Endothelial cell of umbilical vein (primary cell): ENCODE data around the gene KCNIP3. TPM values are rescaled to one million over a fixed set of nuclear protein-coding genes. Genes with fewer than 3 reads are reported as not detected.

ENCODE experiments used
- BruUV-seq: library from RNA; stranded (reverse); fragments of 400-500 nt; replicated peaks from 2 replicates; lab custom pipeline; 2021; lab: Mats Ljungman, UMichigan
- CTCF ChIA-PET: fragments of 300-600, 350-600 bp; sonication (Branson Sonifier 250); formaldehyde crosslinking; loops from one replicate; lab custom pipeline; 2021; ENCODE audit warnings: antibody characterized with exemption, inconsistent platforms; lab: Charles Lee
- POLR2A ChIA-PET: fragments of 300-600, 350-600 bp; sonication (Branson Sonifier 250); formaldehyde crosslinking; loops from one replicate; lab custom pipeline; 2021; ENCODE audit warnings: antibody characterized with exemption, inconsistent platforms; lab: Charles Lee
- DNase-seq: peaks from one replicate; pipeline ENCODE4 v3.0.0-alpha.2; 2011; ENCODE audit warnings: low read depth, low spot score
- FAIRE-seq: peaks from 2 replicates; lab custom pipeline; 2011; peaks lifted over from hg19 to GRCh38; lab: Jason Lieb, UNC
- H2AFZ ChIP-seq: 2 replicates; pipeline ENCODE4 v1.6.0; 2012; ENCODE audit warnings: low read depth, low read length, control low read depth, inconsistent platforms
- H3K27ac ChIP-seq: 2 replicates; pipeline ENCODE4 v1.5.1; 2011; ENCODE audit warnings: low read depth, mild to moderate bottlenecking, control low read depth, low read length, moderate library complexity; ENCODE audit not compliant: insufficient read depth
- H3K27me3 ChIP-seq, 2 experiments: 2 replicates each; pipeline versions ENCODE4 v1.6.0 to v1.6.1; 2011; ENCODE audit warnings: low read length in 2 of 2, mixed read lengths in 1 of 2; ENCODE audit not compliant: control insufficient read depth in 2 of 2, insufficient read depth in 2 of 2
- H3K36me3 ChIP-seq, 2 experiments: 2 replicates in 1 of 2; 3 replicates in 1 of 2; pipeline ENCODE4 v1.5.1; 2011; ENCODE audit warnings: low read length in 2 of 2, mild to moderate bottlenecking in 1 of 2, moderate library complexity in 1 of 2; ENCODE audit not compliant: control insufficient read depth in 2 of 2, insufficient read depth in 2 of 2; ENCODE audit errors: extremely low read depth in 1 of 2
- H3K4me1 ChIP-seq: 3 replicates; pipeline ENCODE4 v1.5.1; 2011; ENCODE audit warnings: mild to moderate bottlenecking, low read length; ENCODE audit not compliant: control insufficient read depth, insufficient read depth; ENCODE audit errors: extremely low read depth
- H3K4me2 ChIP-seq: 2 replicates; pipeline ENCODE4 v1.6.1; 2011; ENCODE audit warnings: low read length, control low read depth, mixed read lengths; ENCODE audit not compliant: insufficient read depth
- H3K4me3 ChIP-seq, 3 experiments: fragments of 200-600 bp in 1 of 3; sonication (generic), shearing (Covaris generic) in 1 of 3; replicated peaks in 1 of 3; 2 replicates each; pipeline ENCODE4 v1.5.1; 2011 to 2016; ENCODE audit warnings: control low read depth in 3 of 3, low read length in 3 of 3, mild to moderate bottlenecking in 2 of 3, inconsistent platforms in 1 of 3, low read depth in 1 of 3, moderate library complexity in 1 of 3; ENCODE audit not compliant: insufficient read depth in 1 of 3
- H3K79me2 ChIP-seq: 2 replicates; pipeline ENCODE4 v1.6.0; 2012; ENCODE audit warnings: low read length, inconsistent platforms; ENCODE audit not compliant: control insufficient read depth, insufficient read depth
- H3K9ac ChIP-seq: replicated peaks from 2 replicates; pipeline ENCODE3; 2011; ENCODE audit warnings: low read length, control low read depth; ENCODE audit not compliant: insufficient read depth; ENCODE audit errors: extremely low read depth
- H3K9me1 ChIP-seq: replicated peaks from 3 replicates; pipeline ENCODE4 v1.6.0; 2011; ENCODE audit warnings: mild to moderate bottlenecking, low read length; ENCODE audit not compliant: control insufficient read depth, insufficient read depth; ENCODE audit errors: extremely low read depth
- H3K9me3 ChIP-seq: replicated peaks from 2 replicates; pipeline ENCODE4 v1.5.1; 2012; ENCODE audit warnings: low read length, inconsistent platforms; ENCODE audit not compliant: control insufficient read depth, insufficient read depth
- H4K20me1 ChIP-seq: replicated peaks from 2 replicates; pipeline ENCODE3; 2011; ENCODE audit warnings: mild to moderate bottlenecking, low read length; ENCODE audit not compliant: control insufficient read depth, insufficient read depth; ENCODE audit errors: extremely low read depth
- CTCF ChIP-seq, 2 donors: IDR thresholded peaks; 1 replicate in 1 of 2; 2 replicates in 1 of 2; pipeline ENCODE4 v1.5.1; 2011; ENCODE audit warnings: low read length in 2 of 2, mild to moderate bottlenecking in 2 of 2, moderate library complexity in 2 of 2, control low read depth in 1 of 2, inconsistent platforms in 1 of 2, low read depth in 1 of 2; ENCODE audit not compliant: insufficient read depth in 1 of 2; ENCODE audit errors: extremely low read depth in 1 of 2
- EZH2 ChIP-seq: IDR thresholded peaks from 2 replicates; pipeline ENCODE4 v1.6.1; 2012; ENCODE audit warnings: borderline replicate concordance, low read depth, mild to moderate bottlenecking, moderate library complexity, low read length, inconsistent platforms; ENCODE audit not compliant: severe bottlenecking
- FOS ChIP-seq: IDR thresholded peaks from 2 replicates; pipeline ENCODE4 v1.6.1; 2011; ENCODE audit warnings: mild to moderate bottlenecking, low read length, moderate library complexity, borderline replicate concordance; ENCODE audit not compliant: insufficient read depth
- GATA2 ChIP-seq: IDR thresholded peaks from 2 replicates; pipeline ENCODE4 v1.7.0; 2011; ENCODE audit warnings: low read depth, mild to moderate bottlenecking, moderate library complexity, mixed read lengths, low read length; ENCODE audit not compliant: insufficient read length, insufficient read depth
- JUN ChIP-seq: IDR thresholded peaks from 2 replicates; pipeline ENCODE4 v1.6.1; 2011; ENCODE audit warnings: borderline replicate concordance, low read depth; ENCODE audit not compliant: insufficient read length, insufficient read depth
- MAX ChIP-seq: IDR thresholded peaks from 2 replicates; pipeline ENCODE4 v1.6.1; 2011; ENCODE audit not compliant: insufficient read depth, insufficient read length
- MYC ChIP-seq: IDR thresholded peaks from one replicate; pipeline ENCODE4 v1.6.1; 2011; ENCODE audit warnings: mild to moderate bottlenecking, low read depth, low read length
- POLR2A ChIP-seq: IDR thresholded peaks from 2 replicates; pipeline ENCODE4 v1.6.1; 2012; ENCODE audit warnings: low read depth, mild to moderate bottlenecking, control low read depth, low read length
- POLR2AphosphoS5 ChIP-seq: IDR thresholded peaks from 2 replicates; pipeline ENCODE4 v1.6.1; 2012; ENCODE audit warnings: low read depth, mild to moderate bottlenecking, control low read depth, low read length, moderate library complexity; ENCODE audit not compliant: insufficient read depth
- dilution Hi-C: fragments of 300-500 bp; cut with MboI; formaldehyde crosslinking; loops from one replicate; pipeline ENCODE4 v1.15.0; 2019; ENCODE audit warnings: low sequenced_read_pairs; ENCODE audit not compliant: extremely low pct_ligation_motif_present
- intact Hi-C: fragments of 100-400 bp; cut with micrococcal nuclease; formaldehyde crosslinking; loops from one replicate; pipeline ENCODE4 v1.10.0; 2022
- polyA plus RNA-seq, 4 experiments: library from polyadenylated mRNA; depleted of rRNA in 3 of 4; stranded (reverse) in 3 of 4; unstranded in 1 of 4; fragments of >200 nt; gene quantifications; 2 replicates each; pipeline versions ENCODE4 v1.2.1 to v1.2.3, GENCODE V29; 2011 to 2012; ENCODE audit warnings: missing spikeins in 1 of 4
- total RNA-seq: library from RNA; stranded (reverse); gene quantifications from 2 replicates; pipeline ENCODE4 v1.2.3, GENCODE V29; 2021

Gene KCNIP3
- total and polyA plus RNA-seq, 2 donors (not counting 3 experiments of a cell fraction or from before 2014, with no cell fraction given): 0.12 to 0.62 TPM

- no peak for TF ChIP-seq CTCF (IDR thresholded peaks at IDR 0.05; ENCODE audit: extremely low read depth in 1 of 2, insufficient read depth in 1 of 2, low read depth in 1 of 2, low read length in 2 of 2)
- Histone ChIP-seq H3K9ac (no peak overlapping the region), H3K27me3 (no peaks in the 10 kb centered on the region), H3K27ac (no peak overlapping the region), H3K4me3 (no peak overlapping the region), H2AFZ (no peak overlapping the region), H3K4me2 (no peak overlapping the region), H3K9me1 (no peaks in the 10 kb centered on the region), H3K79me2 (no peaks in the 10 kb centered on the region), H4K20me1 (no peaks in the 10 kb centered on the region), H3K36me3 (no peaks in the 10 kb centered on the region), H3K9me3 (no peaks in the 10 kb centered on the region), H3K4me1 (no peaks in the 10 kb centered on the region)
- ChIA-PET POLR2A (no interaction called here), CTCF (interaction anchor here (1.0 kb wide), 1 partner anchor 243 kb away, joined by 3 read pairs; no protein-coding TSS in a partner anchor)
- FAIRE-seq (no peak), DNase-seq (no peak)
- intact Hi-C loops: no loop called here
- dilution Hi-C loops: no loop called here
- no TSS peak for BruUV-seq
Observed at GRCh38 chr2:95319481-95320343, 22.6 kb downstream of the KCNIP3 start.

GRCh38 chr2:95320344-95320712, 23.2 kb downstream of the KCNIP3 start:
- Histone ChIP-seq H3K4me3 (no peak overlapping the region), H3K36me3 (no peaks in the 10 kb centered on the region), H3K9me1 (no peaks in the 10 kb centered on the region), H3K9ac (no peak overlapping the region), H4K20me1 (no peaks in the 10 kb centered on the region), H3K4me2 (no peak overlapping the region), H2AFZ (no peak overlapping the region), H3K9me3 (no peaks in the 10 kb centered on the region), H3K4me1 (no peaks in the 10 kb centered on the region), H3K27me3 (no peaks in the 10 kb centered on the region), H3K27ac (no peak overlapping the region), H3K79me2 (no peaks in the 10 kb centered on the region)
- dilution Hi-C loops: no loop called here
- FAIRE-seq: no peak
- BruUV-seq: no TSS peak
- TF ChIP-seq EZH2: no peak
- no peak for TF ChIP-seq MYC
- no peak for TF ChIP-seq GATA2
- no peak for TF ChIP-seq JUN
- no peak for TF ChIP-seq POLR2AphosphoS5
- TF ChIP-seq FOS: no peak
- no peak for TF ChIP-seq POLR2A
- no peak for TF ChIP-seq CTCF (IDR thresholded peaks at IDR 0.05; ENCODE audit: extremely low read depth in 1 of 2, insufficient read depth in 1 of 2, low read depth in 1 of 2, low read length in 2 of 2)
- no peak for TF ChIP-seq MAX
- intact Hi-C loops: no loop called here
- POLR2A ChIA-PET: no interaction called here
- CTCF ChIA-PET: interaction anchor here (1.0 kb wide), 1 partner anchor 244 kb away, joined by 3 read pairs; no protein-coding TSS in a partner anchor
- DNase-seq: no peak
